HL-60 (cell line): ENCODE data around the gene ADAM19.

Experiments
- DNase-seq, 2 experiments: peaks; one replicate each; pipeline ENCODE4 v3.0.0-alpha.2; 2010 to 2020; ENCODE audit warnings: low read depth in 1 of 2, low spot score in 1 of 2
- H3K27ac ChIP-seq: fragments of 250-450 bp; sonication (Bioruptor Pico); replicated peaks from 2 replicates; pipeline ENCODE4 v1.5.1; 2020; ENCODE audit warnings: mild to moderate bottlenecking, moderate library complexity
- H3K27me3 ChIP-seq: fragments of 250-450 bp; sonication (Bioruptor Pico); 2 replicates; pipeline ENCODE4 v1.5.1; 2021; ENCODE audit warnings: mild to moderate bottlenecking, moderate library complexity; ENCODE audit not compliant: insufficient read depth, poor library complexity, severe bottlenecking
- H3K4me3 ChIP-seq: replicated peaks from 2 replicates; pipeline ENCODE4 v1.5.1; 2011; ENCODE audit warnings: mild to moderate bottlenecking, control low read depth, low read length; ENCODE audit not compliant: insufficient read depth
- GABPA ChIP-seq: IDR thresholded peaks from 2 replicates; pipeline ENCODE4 v1.6.1; 2012; ENCODE audit warnings: low read depth
- POLR2AphosphoS5 ChIP-seq: IDR thresholded peaks from 2 replicates; pipeline ENCODE4 v1.6.1; 2012; ENCODE audit warnings: low read depth
- SPI1 ChIP-seq: IDR thresholded peaks from 2 replicates; pipeline ENCODE4 v1.6.1; 2012; ENCODE audit warnings: low read depth, mild to moderate bottlenecking, borderline replicate concordance
- TF ChIP-seq, protein P1 (sequence below): IDR thresholded peaks from one replicate; pipeline ENCODE4 v1.5.1; 2011; ENCODE audit warnings: low read length, control low read depth, inconsistent platforms; ENCODE audit not compliant: insufficient read depth
- TF ChIP-seq, protein P2 (sequence below): IDR thresholded peaks from 2 replicates; pipeline ENCODE4 v1.6.1; 2012; ENCODE audit warnings: low read depth; ENCODE audit not compliant: insufficient replicate concordance

The ADAM19 gene

DNA sequence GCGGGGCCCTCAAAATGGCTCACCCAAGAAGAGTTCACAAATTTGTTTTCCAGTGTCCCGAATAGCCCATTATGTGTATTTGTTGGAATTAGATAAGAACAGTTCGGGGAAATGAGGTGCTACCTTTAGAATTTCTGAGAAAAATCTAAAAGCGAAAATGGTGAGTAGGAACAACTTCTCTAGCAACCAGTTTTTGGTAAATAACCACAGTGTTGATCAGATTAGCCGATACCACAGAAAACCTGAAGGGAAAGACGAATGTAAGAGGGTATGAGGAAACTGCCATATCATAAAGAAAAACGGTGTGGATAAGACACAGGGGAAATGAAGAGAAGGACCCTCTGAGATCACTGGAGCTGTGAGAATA, 31.0 kb downstream of the ADAM19 start:
- Histone ChIP-seq H3K27ac (no peak overlapping the region), H3K4me3 (no peak overlapping the region), H3K27me3 (no peaks in the 10 kb centered on the region)
- DNase-seq, result no peak
- TF ChIP-seq, protein P1, sequence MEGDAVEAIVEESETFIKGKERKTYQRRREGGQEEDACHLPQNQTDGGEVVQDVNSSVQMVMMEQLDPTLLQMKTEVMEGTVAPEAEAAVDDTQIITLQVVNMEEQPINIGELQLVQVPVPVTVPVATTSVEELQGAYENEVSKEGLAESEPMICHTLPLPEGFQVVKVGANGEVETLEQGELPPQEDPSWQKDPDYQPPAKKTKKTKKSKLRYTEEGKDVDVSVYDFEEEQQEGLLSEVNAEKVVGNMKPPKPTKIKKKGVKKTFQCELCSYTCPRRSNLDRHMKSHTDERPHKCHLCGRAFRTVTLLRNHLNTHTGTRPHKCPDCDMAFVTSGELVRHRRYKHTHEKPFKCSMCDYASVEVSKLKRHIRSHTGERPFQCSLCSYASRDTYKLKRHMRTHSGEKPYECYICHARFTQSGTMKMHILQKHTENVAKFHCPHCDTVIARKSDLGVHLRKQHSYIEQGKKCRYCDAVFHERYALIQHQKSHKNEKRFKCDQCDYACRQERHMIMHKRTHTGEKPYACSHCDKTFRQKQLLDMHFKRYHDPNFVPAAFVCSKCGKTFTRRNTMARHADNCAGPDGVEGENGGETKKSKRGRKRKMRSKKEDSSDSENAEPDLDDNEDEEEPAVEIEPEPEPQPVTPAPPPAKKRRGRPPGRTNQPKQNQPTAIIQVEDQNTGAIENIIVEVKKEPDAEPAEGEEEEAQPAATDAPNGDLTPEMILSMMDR, result no peak
- TF ChIP-seq, protein P2, sequence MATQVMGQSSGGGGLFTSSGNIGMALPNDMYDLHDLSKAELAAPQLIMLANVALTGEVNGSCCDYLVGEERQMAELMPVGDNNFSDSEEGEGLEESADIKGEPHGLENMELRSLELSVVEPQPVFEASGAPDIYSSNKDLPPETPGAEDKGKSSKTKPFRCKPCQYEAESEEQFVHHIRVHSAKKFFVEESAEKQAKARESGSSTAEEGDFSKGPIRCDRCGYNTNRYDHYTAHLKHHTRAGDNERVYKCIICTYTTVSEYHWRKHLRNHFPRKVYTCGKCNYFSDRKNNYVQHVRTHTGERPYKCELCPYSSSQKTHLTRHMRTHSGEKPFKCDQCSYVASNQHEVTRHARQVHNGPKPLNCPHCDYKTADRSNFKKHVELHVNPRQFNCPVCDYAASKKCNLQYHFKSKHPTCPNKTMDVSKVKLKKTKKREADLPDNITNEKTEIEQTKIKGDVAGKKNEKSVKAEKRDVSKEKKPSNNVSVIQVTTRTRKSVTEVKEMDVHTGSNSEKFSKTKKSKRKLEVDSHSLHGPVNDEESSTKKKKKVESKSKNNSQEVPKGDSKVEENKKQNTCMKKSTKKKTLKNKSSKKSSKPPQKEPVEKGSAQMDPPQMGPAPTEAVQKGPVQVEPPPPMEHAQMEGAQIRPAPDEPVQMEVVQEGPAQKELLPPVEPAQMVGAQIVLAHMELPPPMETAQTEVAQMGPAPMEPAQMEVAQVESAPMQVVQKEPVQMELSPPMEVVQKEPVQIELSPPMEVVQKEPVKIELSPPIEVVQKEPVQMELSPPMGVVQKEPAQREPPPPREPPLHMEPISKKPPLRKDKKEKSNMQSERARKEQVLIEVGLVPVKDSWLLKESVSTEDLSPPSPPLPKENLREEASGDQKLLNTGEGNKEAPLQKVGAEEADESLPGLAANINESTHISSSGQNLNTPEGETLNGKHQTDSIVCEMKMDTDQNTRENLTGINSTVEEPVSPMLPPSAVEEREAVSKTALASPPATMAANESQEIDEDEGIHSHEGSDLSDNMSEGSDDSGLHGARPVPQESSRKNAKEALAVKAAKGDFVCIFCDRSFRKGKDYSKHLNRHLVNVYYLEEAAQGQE, result no peak
- TF ChIP-seq GABPA, result no peak

DNA sequence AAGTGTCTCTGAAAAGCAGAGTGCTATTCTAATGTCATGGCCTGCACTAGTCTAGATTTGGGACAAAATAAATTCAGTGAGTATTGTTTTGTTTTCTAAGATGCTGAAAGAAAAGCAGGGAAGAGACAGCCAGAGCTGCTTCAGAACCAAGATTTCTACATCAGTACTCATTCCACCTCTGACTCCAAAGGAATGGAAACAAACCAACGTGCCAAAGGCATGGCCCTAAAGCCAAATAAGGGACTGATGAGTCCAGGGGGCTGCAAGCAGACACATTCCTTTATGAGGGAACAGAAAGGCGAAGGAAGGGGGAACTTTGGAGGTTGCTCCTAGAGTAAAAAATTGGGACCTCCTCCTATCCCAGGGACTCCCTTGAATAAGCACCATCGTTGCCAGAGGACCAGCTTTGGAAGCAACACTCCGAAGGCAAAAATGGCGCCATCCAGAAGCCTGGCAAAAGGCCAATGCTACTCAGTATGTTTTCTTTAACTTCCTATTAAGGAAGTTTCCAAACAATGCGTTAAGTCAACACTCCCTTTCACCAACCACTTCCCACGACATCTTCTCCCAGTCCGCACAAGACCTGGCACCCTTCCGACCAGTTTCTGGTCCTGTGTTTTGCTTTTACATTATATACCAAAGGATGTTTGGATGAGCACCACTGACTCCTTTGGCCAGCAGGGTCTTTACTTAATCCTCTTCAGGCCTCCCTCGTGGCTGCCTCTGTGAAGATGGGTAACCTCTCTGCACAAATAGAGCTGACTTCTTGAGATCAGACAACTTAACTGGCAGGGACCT, 31.6 kb downstream of the ADAM19 start:
- Histone ChIP-seq H3K27ac (no peak overlapping the region), H3K4me3 (no peak overlapping the region), H3K27me3 (no peaks in the 10 kb centered on the region)
- TF ChIP-seq SPI1 (no peak), POLR2AphosphoS5 (no peak)
- TF ChIP-seq, protein P2, result no peak
- DNase-seq, result no peak

DNA sequence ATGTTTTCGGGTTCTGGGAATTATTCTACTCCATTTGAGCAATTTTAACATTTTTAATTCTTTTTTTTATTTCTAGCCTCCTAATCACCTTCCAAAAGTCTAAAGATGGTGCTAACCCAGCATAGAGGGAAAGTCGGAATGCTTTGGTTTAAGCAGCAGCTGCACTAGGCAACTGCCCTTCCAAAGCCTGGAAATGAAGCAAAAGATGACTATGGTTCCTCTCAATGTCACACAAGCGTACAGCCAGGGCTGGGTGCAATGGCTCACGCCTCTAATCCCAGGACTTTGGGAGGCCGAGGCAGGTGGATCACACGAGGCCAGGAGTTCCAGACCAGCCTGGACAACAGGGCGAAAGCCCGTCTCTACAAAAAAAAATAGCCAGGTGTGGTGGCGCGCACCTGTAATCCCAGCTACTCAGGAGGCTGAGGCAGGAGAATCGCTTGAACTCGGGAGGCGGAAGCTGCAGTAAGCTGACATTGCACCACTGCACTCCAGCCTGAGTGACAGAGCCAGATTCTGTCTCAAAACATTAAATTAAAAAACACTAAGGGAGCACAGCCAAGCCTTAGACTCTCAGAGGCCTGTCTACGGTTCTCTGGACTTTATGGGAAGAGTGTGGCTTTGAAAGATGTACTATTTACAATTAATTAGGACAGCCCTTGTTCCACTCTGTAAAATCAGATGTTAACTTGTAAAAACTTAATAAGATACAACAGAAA, 33.1 kb downstream of the ADAM19 start:
- no peaks in the 10 kb centered on the region for H3K27me3 ChIP-seq
- no peak for DNase-seq
- H3K4me3 ChIP-seq, result no peak overlapping the region
- TF ChIP-seq, protein P2, result no peak
- no peak for TF ChIP-seq POLR2AphosphoS5
- TF ChIP-seq SPI1, result no peak
- TF ChIP-seq GABPA, result no peak
- TF ChIP-seq, protein P1, result no peak
- no peak overlapping the region for H3K27ac ChIP-seq
